Spleen (tissue), 11 donors: ENCODE results near the gene PARD6G. TPM values are rescaled to one million over a fixed set of nuclear protein-coding genes. Genes with fewer than 3 reads are reported as not detected.

Experiments
- DNase-seq: peaks from one replicate; pipeline ENCODE4 v3.0.0-alpha.2; 2020
- H3K27ac ChIP-seq, 8 donors: fragments of 200-600 bp; sonication (generic) in 7 of 8; 1 replicate in 4 of 8; 2 replicates in 4 of 8; pipeline versions ENCODE4 v1.5.0 to v1.8.0; 2016 to 2021; ENCODE audit warnings: inconsistent platforms in 4 of 8, mild to moderate bottlenecking in 4 of 8, moderate library complexity in 1 of 8
- H3K27me3 ChIP-seq, 7 donors: fragments of 200-600 bp; sonication (generic) in 6 of 7; replicated peaks in 1 of 7; 1 replicate in 4 of 7; 2 replicates in 3 of 7; pipeline versions ENCODE4 v1.5.0 to v1.8.0; 2016 to 2021; ENCODE audit warnings: inconsistent platforms in 3 of 7, mild to moderate bottlenecking in 1 of 7
- H3K36me3 ChIP-seq, 6 donors: fragments of 200-600 bp; sonication (generic) in 5 of 6; 1 replicate in 4 of 6; 2 replicates in 2 of 6; pipeline versions ENCODE4 v1.5.0 to v1.8.0; 2016 to 2021; ENCODE audit warnings: inconsistent platforms in 2 of 6
- H3K4me1 ChIP-seq, 6 donors: fragments of 200-600 bp; sonication (generic) in 5 of 6; 1 replicate in 3 of 6; 2 replicates in 3 of 6; pipeline versions ENCODE4 v1.5.0 to v1.8.0; 2016 to 2021; ENCODE audit warnings: inconsistent platforms in 3 of 6
- H3K4me3 ChIP-seq, 8 donors: fragments of 200-600 bp; sonication (generic) in 7 of 8; 1 replicate in 4 of 8; 2 replicates in 4 of 8; pipeline versions ENCODE4 v1.5.0 to v1.8.0; 2016 to 2021; ENCODE audit warnings: inconsistent platforms in 4 of 8, mild to moderate bottlenecking in 4 of 8, moderate library complexity in 2 of 8
- H3K9me3 ChIP-seq, 8 donors: fragments of 200-600 bp; sonication (generic) in 7 of 8; 1 replicate in 4 of 8; 2 replicates in 4 of 8; pipeline versions ENCODE4 v1.5.0 to v1.8.0; 2016 to 2021; ENCODE audit warnings: inconsistent platforms in 4 of 8
- CTCF ChIP-seq, 11 experiments: fragments of 200-600 bp in 7 of 11; fragments of 450-650 bp in 4 of 11; sonication (generic) in 4 of 11; IDR thresholded peaks in 8 of 11; conservative IDR thresholded peaks in 3 of 11; 1 replicate in 7 of 11; 2 replicates in 4 of 11; pipeline versions ENCODE4 v1.4.0 to v1.8.0; 2016 to 2021; ENCODE audit warnings: antibody characterized with exemption in 11 of 11, inconsistent platforms in 4 of 11, mild to moderate bottlenecking in 1 of 11
- POLR2A ChIP-seq, 3 donors: fragments of 450-650 bp; IDR thresholded peaks; one replicate each; pipeline ENCODE4 v1.5.1; 2017; ENCODE audit warnings: antibody characterized with exemption in 3 of 3, mild to moderate bottlenecking in 1 of 3
- POLR2AphosphoS5 ChIP-seq, 3 donors: sonication (generic); formaldehyde crosslinking; IDR thresholded peaks; one replicate each; pipeline ENCODE4 v1.5.1; 2017; ENCODE audit warnings: antibody characterized with exemption in 3 of 3
- WGBS, 5 donors: extraction: QIAGEN DNeasy Blood & Tissue Kit in 3 of 5; methylation state at CpG; one replicate each; pipeline versions ENCODE4 v1.1.5 to v1.1.7; 2013 to 2018; 5-methylcytosine and 5-hydroxymethylcytosine counted together
- intact Hi-C: fragments of 100-400 bp; cut with DNase I; formaldehyde crosslinking; loops from one replicate; pipeline ENCODE4 v1.15.0; 2023; ENCODE audit warnings: low total_unique reads
- polyA plus RNA-seq, 3 donors: library from polyadenylated mRNA; stranded (reverse); fragments of 200-250 nt; gene quantifications; one replicate each; pipeline ENCODE4 v1.2.1, GENCODE V29; 2013
- total RNA-seq, 7 donors: library from RNA; depleted of rRNA in 3 of 7; stranded (reverse); fragments of >200 nt in 3 of 7; fragmentation: NEBNext Ultra II Directional in 4 of 7; extraction: Animal tissue kit (Norgen Biotek cat#: 25700) in 4 of 7; gene quantifications; one replicate each; pipeline versions ENCODE4 v1.1.0 to v1.2.1, GENCODE V29; 2016 to 2021
- donor health status: healthy with polysubstance abuse.
- donor health status: DM: no; HTN: no; CAD: no; lungs with moderate emphysema.
- donor health status: DM: no; HTN: no; CAD: no.
- donor health status: Bipolar disorder and iron deficiency.
- donor health status: healthy.
- donor health status: DM: no; HTN: no; CAD: no.
- donor health status: DM: yes; HTN: yes; CAD: no.

Gene PARD6G
- total and polyA plus RNA-seq, 10 donors: 0.30 to 6.8 (median 2.4) TPM

- 82 to 100% (median 90%) methylated on average over 2 of the region's 2 CpGs for WGBS, 5 donors
- H3K4me1 ChIP-seq: no peaks in the 10 kb centered on the region
- no peak overlapping the region for H3K27ac ChIP-seq
Observed at GRCh38 chr18:80234398-80234797, 12.9 kb downstream of the PARD6G start.

DNA sequence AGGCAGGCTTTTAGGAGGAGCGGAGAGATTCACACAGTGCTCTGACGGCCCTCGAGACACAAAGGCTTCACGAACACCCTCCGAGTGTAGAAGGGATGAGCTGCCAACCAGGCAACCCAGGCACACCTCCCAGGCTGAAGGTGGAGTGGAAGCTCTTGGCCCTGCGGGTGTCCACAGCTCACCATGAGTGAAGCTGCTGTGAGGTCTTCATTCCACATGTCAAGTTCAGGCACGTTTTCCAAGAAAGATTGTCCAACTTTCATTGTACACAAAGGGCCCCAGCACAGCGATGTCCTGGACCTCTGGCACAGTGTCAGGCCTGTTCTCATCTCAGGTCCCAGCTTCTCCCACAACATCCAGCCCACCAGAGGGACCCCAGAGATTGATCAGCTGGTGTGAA lies 13.4 kb downstream of the PARD6G start:
- WGBS, 5 donors: 85 to 93% (median 90%) methylated on average over 8 of the region's 8 CpGs
- no peak overlapping the region for H3K4me3 ChIP-seq
- peaks cover 0 to 7% (median 0%) of the 10 kb centered on the region in 7 donors for H3K27me3 ChIP-seq
- DNase-seq: no peak
- intact Hi-C loops: no loop called here
- no peaks in the 10 kb centered on the region for H3K9me3 ChIP-seq
- H3K36me3 ChIP-seq: no peaks in the 10 kb centered on the region
- H3K27ac ChIP-seq: no peak overlapping the region
- no peaks in the 10 kb centered on the region for H3K4me1 ChIP-seq
- TF ChIP-seq POLR2AphosphoS5 (IDR thresholded peaks at IDR 0.05): no peak
- TF ChIP-seq CTCF (IDR thresholded peaks at IDR 0.05 in 8 of 11, conservative IDR thresholded peaks at IDR 0.05 in 3 of 11): no peak
- no peak for TF ChIP-seq POLR2A (IDR thresholded peaks at IDR 0.05)

More at GRCh38 chr18:80234398-80234797, 12.9 kb downstream of the PARD6G start:
- TF ChIP-seq POLR2AphosphoS5 (IDR thresholded peaks at IDR 0.05): no peak
- no peak for TF ChIP-seq CTCF (IDR thresholded peaks at IDR 0.05 in 8 of 11, conservative IDR thresholded peaks at IDR 0.05 in 3 of 11)
- no peak for TF ChIP-seq POLR2A (IDR thresholded peaks at IDR 0.05)
- no peaks in the 10 kb centered on the region for H3K36me3 ChIP-seq
- peaks cover 0 to 7% (median 0%) of the 10 kb centered on the region in 7 donors for H3K27me3 ChIP-seq
- DNase-seq: no peak
- no peaks in the 10 kb centered on the region for H3K9me3 ChIP-seq
- H3K4me3 ChIP-seq: no peak overlapping the region
- intact Hi-C loops: no loop called here

- Histone ChIP-seq H3K27ac (no peak overlapping the region), H3K27me3 (peaks cover 0 to 7% (median 0%) of the 10 kb centered on the region in 7 donors), H3K36me3 (no peaks in the 10 kb centered on the region), H3K9me3 (no peaks in the 10 kb centered on the region), H3K4me1 (no peaks in the 10 kb centered on the region), H3K4me3 (no peak overlapping the region)
- TF ChIP-seq CTCF (IDR thresholded peaks at IDR 0.05 in 8 of 11, conservative IDR thresholded peaks at IDR 0.05 in 3 of 11) (no peak), POLR2A (IDR thresholded peaks at IDR 0.05) (no peak), POLR2AphosphoS5 (IDR thresholded peaks at IDR 0.05) (no peak)
- WGBS, 5 donors: 82 to 85% (median 84%) methylated on average over 7 of the region's 7 CpGs
- intact Hi-C loops: no loop called here
- DNase-seq: no peak
Observed at GRCh38 chr18:80233201-80233835, 14.0 kb downstream of the PARD6G start.

DNA sequence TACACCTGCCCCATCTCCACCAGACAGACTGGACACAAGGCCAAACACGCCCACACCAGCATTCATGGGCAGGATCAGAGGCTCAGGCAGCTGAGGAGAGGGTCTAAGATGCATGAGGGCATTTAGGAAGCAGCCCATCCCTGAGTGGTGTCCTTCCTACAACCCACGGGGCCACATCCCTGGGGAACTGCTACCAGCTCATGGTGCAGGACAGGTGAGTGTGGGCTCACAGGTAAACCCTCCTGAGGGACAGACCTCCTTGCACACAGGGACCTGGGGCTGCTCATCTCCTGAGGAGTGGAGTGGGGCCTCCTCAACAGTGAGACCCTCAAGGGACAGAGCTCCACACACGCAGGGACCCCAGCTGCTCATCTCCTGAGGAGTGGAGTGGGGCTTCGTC lies 14.6 kb downstream of the PARD6G start:
- Histone ChIP-seq H3K36me3 (no peaks in the 10 kb centered on the region), H3K4me1 (no peaks in the 10 kb centered on the region), H3K9me3 (no peaks in the 10 kb centered on the region), H3K27me3 (peaks cover 0 to 7% (median 0%) of the 10 kb centered on the region in 7 donors), H3K4me3 (no peak overlapping the region), H3K27ac (no peak overlapping the region)
- no peak for DNase-seq
- intact Hi-C loops: no loop called here
- TF ChIP-seq POLR2AphosphoS5 (IDR thresholded peaks at IDR 0.05): no peak
- TF ChIP-seq POLR2A (IDR thresholded peaks at IDR 0.05): no peak
- TF ChIP-seq CTCF (IDR thresholded peaks at IDR 0.05 in 8 of 11, conservative IDR thresholded peaks at IDR 0.05 in 3 of 11): no peak
- WGBS, 5 donors: 84 to 97% (median 87%) methylated on average over 4 of the region's 4 CpGs
